Measurements from ENCODE around the gene GDF10. TPM values are rescaled to one million over a fixed set of nuclear protein-coding genes. Genes with fewer than 3 reads are reported as not detected.

The GDF10 gene
- total RNA-seq, 2 experiments from 2014 or later: 0.16 to 0.22 TPM

DNA sequence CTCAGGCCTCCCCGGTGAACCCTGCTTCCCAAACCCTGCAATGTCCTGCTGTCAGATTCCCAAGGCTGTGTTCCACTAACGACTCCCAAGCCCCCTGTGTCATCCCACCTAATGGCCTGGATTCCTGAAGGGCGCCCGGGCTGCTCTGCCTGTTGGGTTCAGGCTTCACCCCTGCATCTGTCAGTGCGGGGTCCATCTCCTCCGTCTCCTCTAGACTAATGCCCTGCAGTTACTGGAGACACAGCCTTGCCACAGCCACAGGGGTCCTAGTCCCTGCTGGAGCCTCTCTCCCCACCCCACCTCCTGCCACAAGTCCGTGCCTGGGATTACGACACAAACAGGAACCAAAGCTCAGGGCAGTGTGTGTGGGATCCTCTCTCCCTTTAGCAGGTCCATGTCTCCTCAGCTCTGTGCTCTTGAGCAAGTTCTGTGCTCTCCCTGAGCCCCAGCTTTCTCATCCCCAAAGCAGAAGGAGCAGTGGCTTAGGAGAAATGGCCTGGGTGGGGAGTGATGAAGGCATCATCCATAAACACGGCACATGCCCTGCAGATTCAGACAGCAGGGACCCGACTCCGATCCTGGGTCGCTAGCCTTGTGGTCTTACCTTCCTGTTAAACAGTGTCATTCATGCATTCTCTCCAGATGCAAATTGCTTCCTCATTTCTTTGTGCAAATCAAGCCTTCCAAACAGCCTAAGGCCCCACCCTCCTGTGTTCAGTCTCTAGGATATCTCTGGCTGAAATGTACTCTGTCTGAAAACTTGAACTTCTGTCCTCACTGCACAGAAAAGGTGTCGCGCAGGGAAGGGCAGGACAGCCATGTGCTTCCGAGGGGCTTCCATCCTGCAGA, 40.0 kb downstream of the GDF10 start:
- no peak overlapping the region for H3K27ac ChIP-seq (ENCODE audit: low read depth in 1 of 2, low read length in 2 of 2)
- ChIA-PET POLR2A (no interaction called here), CTCF (interaction anchor here (0.8 to 1.4 kb wide), 4 partner anchors 13 to 316 kb away, joined by 5 to 12 read pairs (median 7); no protein-coding TSS in a partner anchor)
- ATAC-seq (ENCODE audit: poor library complexity) (no peak), DNase-seq (no peak)
- intact Hi-C loops (cut with DNase I, micrococcal nuclease): loop anchor here (1.0 kb wide), 2 partner anchors 293 to 316 kb away; no protein-coding TSS in a partner anchor
- H3K9me3 Mint-ChIP-seq: no peaks in the 10 kb centered on the region
- TF ChIP-seq, protein P1, sequence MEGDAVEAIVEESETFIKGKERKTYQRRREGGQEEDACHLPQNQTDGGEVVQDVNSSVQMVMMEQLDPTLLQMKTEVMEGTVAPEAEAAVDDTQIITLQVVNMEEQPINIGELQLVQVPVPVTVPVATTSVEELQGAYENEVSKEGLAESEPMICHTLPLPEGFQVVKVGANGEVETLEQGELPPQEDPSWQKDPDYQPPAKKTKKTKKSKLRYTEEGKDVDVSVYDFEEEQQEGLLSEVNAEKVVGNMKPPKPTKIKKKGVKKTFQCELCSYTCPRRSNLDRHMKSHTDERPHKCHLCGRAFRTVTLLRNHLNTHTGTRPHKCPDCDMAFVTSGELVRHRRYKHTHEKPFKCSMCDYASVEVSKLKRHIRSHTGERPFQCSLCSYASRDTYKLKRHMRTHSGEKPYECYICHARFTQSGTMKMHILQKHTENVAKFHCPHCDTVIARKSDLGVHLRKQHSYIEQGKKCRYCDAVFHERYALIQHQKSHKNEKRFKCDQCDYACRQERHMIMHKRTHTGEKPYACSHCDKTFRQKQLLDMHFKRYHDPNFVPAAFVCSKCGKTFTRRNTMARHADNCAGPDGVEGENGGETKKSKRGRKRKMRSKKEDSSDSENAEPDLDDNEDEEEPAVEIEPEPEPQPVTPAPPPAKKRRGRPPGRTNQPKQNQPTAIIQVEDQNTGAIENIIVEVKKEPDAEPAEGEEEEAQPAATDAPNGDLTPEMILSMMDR (IDR thresholded peaks at IDR 0.05): no peak
- no peaks in the 10 kb centered on the region for H3K36me3 ChIP-seq (ENCODE audit: insufficient read depth, low read length)
- peaks cover 0 to 5% of the 10 kb centered on the region in 2 experiments for H3K27me3 ChIP-seq (ENCODE audit: control insufficient read depth in 1 of 2, insufficient read depth in 2 of 2, low read length in 2 of 2)
- H3K9me3 ChIP-seq (ENCODE audit: control insufficient read depth in 1 of 2, insufficient read depth in 1 of 2, low read length in 2 of 2): no peaks in the 10 kb centered on the region
- no peaks in the 10 kb centered on the region for H3K4me1 ChIP-seq (ENCODE audit: insufficient read depth, low read length)
- H3K4me3 Mint-ChIP-seq: no peak overlapping the region
- H3K4me3 ChIP-seq (ENCODE audit: low read length): no peak overlapping the region
- H3K36me3 Mint-ChIP-seq (ENCODE audit: low read depth): no peaks in the 10 kb centered on the region
- no peaks in the 10 kb centered on the region for H3K4me1 Mint-ChIP-seq (ENCODE audit: low read depth)
- no peak overlapping the region for H3K27ac Mint-ChIP-seq
- peaks cover 6% of the 10 kb centered on the region for H3K27me3 Mint-ChIP-seq

DNA sequence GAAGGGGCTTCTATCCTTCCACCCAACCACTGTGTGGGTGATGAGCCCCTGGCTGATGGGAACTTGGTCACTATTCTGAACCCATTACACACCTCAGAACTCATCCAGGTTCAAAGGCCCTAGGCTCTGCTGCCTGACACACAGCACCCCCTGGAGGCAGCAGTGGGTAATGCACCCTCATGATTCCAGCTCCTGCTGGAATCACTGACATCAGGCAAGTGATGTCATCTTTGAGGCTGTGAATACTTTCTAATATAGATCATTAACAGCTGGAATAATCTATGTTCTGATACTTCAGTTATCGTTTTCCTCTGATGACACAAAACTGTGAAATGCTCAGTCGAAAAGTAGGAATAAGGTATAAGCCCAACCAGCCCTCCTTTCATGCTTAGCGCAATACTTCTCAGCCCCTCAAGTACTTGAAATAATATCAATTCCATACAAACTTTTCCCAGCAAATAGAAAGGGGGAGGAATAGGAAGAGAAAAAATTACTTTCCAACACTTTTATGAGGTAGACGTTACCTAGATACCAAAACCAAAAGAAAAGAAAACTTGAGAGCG, 40.7 kb downstream of the GDF10 start:
- peak; percentile 75 for ATAC-seq (ENCODE audit: poor library complexity)
- POLR2A ChIA-PET: no interaction called here
- H3K27ac Mint-ChIP-seq: no peak overlapping the region

More for the DNA sequence above, 40.7 kb downstream of the GDF10 start:
- H3K27ac ChIP-seq (ENCODE audit: low read depth in 1 of 2, low read length in 2 of 2): no peak overlapping the region
- no peaks in the 10 kb centered on the region for H3K36me3 ChIP-seq (ENCODE audit: insufficient read depth, low read length)
- Mint-ChIP-seq H3K36me3 (ENCODE audit: low read depth) (no peaks in the 10 kb centered on the region), H3K4me1 (ENCODE audit: low read depth) (no peaks in the 10 kb centered on the region), H3K4me3 (no peak overlapping the region), H3K9me3 (no peaks in the 10 kb centered on the region), H3K27me3 (peaks cover 6% of the 10 kb centered on the region)
- H3K4me1 ChIP-seq (ENCODE audit: insufficient read depth, low read length): no peaks in the 10 kb centered on the region
- intact Hi-C loops (cut with DNase I, micrococcal nuclease): loop anchor here (1.0 kb wide), 2 partner anchors 293 to 316 kb away; no protein-coding TSS in a partner anchor
- H3K9me3 ChIP-seq (ENCODE audit: control insufficient read depth in 1 of 2, insufficient read depth in 1 of 2, low read length in 2 of 2): no peaks in the 10 kb centered on the region
- peaks cover 0 to 5% of the 10 kb centered on the region in 2 experiments for H3K27me3 ChIP-seq (ENCODE audit: control insufficient read depth in 1 of 2, insufficient read depth in 2 of 2, low read length in 2 of 2)
- H3K4me3 ChIP-seq (ENCODE audit: low read length): no peak overlapping the region
- TF ChIP-seq, protein P1 (IDR thresholded peaks at IDR 0.05): peak; percentile 99
- CTCF ChIA-PET: interaction anchor here (0.6 to 1.4 kb wide), 10 partner anchors 13 to 348 kb away, joined by 3 to 12 read pairs (median 4); no protein-coding TSS in a partner anchor
- DNase-seq: peak; percentile 44 to 81 (median 66)
